CD4-positive, alpha-beta T cell treated with Interleukin-6 for 4 hours (primary cell): ENCODE data around the gene SMARCA1.

Source experiments
- DNase-seq: peaks from one replicate; pipeline ENCODE4 v3.0.0-alpha.2; 2020; ENCODE audit warnings: mixed read lengths

SMARCA1 gene

DNA sequence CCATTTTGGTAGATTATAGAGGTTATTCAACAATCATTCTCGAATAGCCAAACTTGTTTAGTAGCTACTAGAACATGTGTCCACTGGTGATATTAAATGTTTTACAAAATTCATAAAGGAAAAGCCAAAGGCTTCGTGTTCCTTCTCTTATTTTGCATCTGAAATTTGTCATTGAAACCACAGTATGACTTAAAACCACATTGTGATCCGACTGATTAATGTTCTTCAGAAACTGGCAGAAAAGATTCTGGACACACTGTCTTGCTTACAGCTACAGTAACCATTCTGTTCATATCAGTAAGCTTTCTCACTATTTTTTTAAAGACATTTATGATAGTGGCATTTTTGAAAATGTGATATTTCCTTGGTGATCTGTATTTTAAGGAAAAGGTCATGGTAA lies 2.6 kb upstream of the SMARCA1 start:
- no peak for DNase-seq

DNA sequence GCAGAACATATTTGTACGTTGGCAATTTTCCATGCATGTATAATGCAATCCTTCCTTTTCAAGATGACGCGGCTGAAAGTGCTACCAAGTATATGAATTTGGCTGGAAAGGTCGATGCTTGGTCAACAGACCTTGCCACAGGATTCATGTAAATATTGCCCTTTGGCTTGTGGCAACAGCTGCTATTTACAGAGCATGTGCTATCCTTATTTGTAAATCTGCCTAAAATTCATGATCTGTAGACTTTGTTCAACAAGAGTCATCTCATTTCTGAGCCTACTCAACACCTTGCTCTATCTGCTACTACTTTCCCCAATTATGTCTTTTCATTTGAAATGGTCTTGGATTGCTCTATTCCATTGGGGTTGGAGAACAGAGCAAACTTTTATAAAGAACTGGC lies 1.9 kb upstream of the SMARCA1 start:
- no peak for DNase-seq

DNA sequence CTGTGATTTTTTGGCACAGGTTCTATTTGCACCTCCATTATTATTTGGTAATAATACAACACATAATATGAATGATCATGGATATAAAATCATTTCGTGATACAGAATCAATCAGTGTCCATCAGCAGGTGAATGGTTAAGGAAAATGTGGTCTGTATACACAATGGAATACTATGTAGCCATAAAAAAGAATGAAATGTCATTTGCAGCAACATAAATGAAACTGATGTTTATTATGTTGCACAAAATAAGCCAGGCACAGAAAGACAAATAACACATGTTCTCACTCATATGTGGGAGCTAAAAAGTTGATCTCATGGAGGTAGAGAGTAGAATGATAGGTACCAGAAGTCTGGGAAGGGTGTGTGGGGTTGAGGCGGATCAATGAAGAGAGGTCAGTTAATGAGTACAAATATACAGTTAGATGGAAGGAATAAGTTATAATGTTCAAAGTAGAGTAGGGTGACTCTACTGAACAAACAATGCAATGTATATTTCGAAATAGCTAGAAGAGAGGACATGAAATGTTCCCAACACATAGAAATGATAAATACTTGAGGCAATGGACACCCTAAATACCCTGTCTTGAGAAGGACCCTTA lies 1.1 kb upstream of the SMARCA1 start:
- DNase-seq = no peak

DNA sequence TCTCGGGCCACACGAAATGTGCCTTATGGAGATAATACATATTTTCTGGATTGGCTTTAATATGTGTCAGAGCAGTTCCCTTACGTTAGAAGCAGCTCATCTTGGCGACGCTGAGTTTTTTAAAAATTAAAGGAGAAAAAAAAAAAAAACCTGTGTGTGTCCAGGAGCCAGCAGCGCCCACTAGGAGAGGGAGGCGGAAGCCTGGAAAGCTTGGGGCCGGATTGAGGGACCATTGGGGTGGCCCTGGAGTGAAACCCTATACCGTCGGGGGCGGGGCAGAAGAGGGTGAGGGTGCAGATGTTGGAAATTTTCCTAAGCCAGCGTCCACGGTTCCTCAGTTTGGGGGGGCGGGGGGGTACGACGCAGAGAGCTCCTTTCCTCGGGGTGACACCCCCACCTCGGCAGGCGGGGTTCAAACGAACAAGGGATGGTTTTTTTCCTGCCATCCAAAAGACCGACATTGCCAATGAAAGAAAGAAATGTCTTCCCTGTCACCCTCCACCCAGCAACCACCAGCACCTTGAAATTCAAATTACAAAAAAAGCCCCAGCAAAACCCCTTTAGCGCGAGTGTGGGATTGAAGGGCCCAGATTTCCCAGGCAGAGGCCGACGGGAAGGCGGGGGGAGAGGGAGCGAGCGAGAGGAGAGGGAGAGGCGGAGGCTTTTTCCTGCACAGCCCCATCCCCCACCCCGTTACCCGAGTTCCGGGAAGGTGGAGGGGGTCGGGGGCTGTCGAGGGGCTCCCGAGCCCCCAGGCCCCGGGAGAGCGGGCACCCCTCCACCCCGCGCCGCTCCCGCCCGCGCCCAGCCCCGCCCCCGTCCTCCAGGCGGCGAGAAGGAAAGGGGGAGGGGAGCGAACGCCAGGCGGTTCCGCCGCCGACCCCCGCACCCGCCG lies 859 bp downstream of the SMARCA1 start:
- peak; percentile 26 for DNase-seq

DNA sequence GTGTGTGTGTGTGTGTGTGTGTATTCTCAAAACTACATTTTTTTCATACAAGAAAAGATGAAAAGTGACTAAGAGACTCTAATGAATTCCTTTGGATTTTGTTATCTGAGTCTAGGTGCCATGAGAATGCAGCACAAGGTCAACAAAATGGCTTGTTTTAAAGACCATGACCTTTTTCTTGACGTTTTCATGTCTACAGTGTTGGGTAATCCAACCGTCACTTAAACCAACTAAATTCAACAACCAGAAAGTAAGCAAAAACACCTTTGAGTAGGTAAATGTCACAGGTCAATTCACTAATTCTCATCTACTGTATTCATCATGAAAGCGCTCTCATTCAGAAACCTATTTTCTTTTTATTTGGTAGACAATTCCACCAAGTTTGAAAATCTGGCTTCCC lies 3.1 kb downstream of the SMARCA1 start:
- no peak for DNase-seq

DNA sequence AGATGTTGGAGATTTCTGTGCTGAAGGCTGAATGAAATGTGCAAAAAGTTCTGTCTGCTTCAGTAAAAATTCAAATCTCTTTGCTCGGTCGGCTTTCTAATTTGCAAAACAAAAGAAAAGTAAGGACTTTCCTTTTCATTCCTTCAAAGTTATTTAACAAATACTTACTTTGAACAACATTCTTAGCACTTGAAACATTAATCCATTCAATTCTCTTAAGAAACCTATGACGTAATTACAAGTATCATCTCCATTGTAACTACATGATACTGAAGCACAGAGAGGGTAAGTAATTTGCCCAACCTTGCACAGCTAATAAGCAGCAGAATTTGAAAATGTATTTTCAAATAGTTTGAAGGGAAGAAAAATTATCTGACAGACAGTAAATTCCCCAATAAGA lies 6.9 kb downstream of the SMARCA1 start:
- DNase-seq = no peak

DNA sequence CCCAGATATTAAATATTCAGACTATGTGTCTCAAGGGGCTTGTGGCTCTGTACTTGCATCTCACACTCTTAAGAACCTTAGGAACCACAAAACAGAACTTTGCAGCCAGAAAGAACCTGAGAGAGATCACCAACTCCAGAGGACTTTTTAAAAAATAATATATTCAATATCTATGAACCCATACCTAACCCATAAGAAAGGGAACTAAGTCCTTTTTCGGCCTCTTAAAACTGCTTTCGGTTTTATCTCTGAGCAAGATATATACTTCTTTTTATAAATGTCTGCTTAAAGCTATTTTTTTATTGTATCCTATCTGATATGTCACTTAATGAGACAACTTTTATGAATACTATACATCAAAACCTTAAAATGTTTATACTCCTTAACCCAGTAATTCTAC lies 10.9 kb downstream of the SMARCA1 start:
- DNase-seq = no peak

DNA sequence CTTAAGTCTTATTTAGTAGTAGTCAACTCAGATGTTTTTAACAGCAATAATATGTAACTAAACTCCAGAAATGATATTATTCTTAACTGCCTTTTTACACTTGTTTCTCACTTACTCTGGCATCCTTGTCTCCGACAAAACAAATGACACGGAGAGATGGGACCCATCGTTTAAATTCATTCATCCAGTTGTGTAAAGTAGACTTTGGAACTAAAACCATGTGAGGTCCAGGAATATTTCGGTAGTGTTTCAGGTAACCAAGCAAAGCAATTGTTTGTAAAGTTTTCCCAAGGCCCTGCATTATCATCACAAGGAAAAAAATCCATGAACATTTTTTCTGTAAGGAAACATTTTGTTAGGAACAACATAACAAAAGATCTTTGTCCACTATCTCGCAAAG lies 11.6 kb downstream of the SMARCA1 start:
- DNase-seq = no peak

DNA sequence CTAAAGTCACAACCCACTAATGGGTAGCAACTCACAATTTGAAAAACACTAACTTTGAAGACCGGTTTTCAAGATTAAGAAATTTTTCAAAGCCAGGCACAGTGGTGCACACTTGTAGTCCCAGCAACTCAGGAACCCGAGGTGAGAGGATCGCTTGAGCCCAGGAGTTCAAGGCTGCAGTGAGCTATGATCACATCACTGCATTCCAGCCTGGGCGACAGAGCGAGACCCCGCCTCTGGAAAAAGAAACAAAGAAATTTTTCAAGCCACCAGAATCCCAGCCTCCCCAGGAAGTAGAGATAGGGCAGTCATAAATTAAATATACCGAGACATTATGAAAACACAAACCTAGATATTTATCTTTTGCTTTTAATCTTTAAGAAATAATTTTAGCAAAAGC lies 13.0 kb downstream of the SMARCA1 start:
- DNase-seq = no peak

DNA sequence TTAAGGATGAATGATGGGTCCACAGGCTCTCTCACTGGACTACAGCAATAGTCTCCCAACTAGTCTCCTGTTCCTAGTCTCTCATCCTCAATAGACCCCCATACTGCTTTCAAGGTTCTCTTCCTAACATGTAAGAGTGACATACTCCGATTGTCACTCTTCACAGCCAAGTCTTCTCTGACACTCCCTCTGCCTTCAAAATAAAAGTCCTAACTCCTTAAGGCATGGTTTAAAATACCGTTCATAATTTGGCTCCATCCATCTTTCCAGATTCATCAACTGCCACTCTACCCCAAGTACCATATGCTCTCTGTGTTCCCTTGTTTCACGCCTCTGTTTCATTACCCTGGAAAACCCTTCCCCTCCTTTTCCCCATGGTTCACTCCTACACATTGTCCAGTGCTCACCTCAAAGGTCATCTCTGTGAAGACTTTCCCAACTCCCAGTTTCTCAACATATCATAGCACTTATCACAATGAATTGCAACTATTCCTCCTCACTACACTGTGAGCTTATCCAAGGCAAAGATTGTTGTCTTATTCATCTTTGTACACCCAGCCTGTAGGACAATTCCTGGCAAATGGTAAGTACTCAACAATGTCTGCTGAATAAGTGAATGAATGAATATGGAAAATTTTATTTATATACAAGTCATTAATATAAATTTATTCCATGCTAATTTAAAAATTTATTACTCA lies 26.0 kb downstream of the SMARCA1 start:
- no peak for DNase-seq

DNA sequence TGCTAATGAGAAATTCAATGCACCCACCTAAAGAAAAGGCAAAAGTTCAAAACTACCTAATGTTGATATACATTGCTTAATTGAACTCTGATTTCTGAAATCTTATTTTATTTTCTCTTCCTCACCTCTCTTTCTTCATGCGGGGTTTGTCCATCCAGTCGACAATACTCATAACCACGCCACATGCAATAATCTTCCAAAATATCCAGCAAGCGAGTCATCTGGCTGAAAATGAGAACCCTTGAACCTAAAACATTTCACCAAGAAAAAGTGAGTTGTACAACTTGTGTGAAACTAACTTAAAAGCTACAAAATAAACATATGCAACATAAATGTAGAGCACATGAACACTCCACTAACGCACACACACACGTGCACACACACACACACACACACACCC lies 26.7 kb downstream of the SMARCA1 start:
- no peak for DNase-seq

DNA sequence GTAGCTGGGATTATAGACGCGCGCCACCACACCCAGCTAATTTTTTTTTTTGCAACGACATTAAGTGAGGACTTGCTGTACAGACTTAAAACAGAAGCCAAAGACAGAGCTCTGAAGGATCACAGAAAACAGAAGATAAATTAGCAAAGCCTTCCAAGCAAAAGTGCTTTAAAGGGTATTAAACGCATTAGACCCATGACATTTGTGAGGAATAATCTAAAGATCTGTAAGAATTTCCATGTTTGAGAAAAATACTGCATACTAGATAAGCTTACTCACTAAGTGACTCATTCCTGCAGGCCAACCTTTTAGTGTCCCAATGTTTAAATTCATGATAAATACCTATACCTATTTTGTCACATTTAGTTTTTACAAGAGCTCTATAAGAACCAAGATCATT lies 27.4 kb downstream of the SMARCA1 start:
- no peak for DNase-seq

DNA sequence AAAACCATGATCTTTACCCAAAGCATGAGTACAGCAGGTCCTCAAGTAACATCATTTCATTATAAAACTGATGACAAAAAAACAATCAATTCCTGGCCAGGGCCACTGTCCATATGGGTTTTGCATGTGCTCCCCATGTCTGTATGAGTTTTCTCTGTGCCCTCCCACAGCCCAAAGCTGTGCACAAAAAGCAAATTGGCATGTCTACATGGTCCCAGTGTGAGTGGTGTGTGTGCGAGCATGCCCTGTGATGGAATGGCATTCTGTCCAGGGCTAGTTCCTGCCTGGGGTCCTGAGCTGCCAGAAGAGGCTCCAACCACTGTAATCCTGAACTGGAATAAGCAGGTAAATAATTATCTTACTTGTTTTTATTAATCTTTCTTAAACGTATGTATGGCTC lies 28.4 kb downstream of the SMARCA1 start:
- DNase-seq = no peak

DNA sequence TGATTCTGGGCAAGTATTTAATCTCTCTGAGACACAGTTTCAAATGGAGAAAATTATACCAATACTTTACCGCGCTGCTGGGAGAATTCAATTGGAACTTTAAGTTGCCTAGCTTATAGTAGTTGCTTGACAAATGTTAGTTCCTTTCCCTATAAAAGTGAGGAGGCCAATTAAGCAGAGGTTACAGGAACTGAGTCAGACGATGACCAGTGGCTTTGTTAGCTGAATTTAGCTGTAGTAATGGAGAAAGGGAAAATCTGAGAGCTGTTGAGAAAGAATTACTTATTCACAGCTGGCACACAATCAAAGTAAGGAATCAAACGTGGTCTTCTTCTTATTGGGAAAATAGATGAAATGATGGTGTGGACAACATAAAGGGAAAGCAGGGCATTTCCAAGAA lies 29.6 kb downstream of the SMARCA1 start:
- DNase-seq = no peak

DNA sequence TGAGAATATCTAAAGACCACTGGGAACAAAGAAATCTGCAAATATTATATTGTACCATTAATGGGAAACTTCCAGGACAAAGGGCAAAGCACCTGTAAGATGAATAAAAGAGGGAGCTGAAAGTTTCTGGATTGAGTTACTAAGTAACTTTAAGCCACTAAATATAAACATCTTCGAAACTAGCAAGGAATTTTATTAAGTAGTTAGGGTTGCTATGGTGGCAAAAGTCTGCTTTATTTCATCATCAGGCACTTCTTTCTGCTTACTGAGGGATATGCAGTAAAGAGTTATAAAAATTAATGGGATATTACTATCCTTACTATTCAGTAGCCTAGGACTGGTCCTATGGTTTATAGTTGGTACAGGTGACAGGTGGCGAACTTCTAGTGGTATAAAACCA lies 33.0 kb downstream of the SMARCA1 start:
- DNase-seq = no peak

DNA sequence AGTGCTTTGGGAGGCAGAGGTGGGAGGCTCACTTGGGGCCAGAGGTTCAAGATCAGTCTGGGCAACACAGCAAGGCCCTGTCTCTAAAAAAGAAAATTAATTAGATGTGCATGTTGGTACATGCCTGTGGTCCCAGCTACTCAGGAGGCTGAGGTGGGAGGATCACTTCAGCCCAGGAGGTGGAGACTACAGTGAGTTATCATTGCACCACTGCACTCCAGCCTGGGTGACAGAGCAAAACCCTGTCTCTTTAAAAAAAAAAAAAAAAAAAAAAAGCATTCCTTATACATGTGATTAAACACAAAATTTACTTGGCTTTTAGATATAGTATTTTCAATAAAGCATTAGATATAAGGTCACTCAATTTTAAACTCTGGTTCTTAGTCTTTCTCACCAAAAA lies 34.9 kb downstream of the SMARCA1 start:
- DNase-seq = no peak

DNA sequence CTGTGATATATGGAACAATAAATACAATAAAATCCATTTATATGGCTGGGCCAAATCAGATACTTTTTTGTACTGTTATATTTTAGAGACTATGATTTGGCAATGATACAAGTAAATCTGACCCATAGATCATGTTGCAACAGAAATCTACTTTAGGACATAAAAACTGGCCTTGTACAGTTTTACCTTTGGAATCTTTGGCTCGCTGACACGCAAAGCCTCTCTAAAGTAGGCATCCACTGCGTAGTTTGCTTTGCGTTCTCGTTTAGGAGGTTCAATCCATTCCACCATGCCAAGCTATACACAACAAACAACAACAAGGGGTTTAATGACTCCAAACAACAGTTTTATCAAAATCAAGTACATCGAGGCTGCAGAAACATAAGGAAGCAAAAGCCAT lies 42.4 kb downstream of the SMARCA1 start:
- DNase-seq = no peak

DNA sequence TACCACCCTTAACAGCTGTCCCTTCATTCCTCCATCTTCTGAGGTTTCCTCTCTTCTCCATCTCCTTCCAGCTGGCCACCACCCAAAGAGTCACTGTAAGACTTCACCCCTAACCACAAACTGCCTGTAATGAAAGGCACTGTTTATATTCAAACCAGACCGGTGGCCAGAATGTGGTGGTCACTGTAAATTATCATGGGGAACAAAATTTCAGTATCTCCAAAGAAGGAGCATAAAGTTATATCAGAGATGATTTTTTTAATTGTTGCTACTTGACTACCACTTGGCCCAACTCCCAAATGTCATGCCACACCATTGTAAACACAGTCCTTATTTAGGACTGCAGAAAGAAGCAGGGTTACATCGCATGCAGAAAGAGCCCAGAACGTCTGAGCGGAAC lies 44.8 kb downstream of the SMARCA1 start:
- no peak for DNase-seq

DNA sequence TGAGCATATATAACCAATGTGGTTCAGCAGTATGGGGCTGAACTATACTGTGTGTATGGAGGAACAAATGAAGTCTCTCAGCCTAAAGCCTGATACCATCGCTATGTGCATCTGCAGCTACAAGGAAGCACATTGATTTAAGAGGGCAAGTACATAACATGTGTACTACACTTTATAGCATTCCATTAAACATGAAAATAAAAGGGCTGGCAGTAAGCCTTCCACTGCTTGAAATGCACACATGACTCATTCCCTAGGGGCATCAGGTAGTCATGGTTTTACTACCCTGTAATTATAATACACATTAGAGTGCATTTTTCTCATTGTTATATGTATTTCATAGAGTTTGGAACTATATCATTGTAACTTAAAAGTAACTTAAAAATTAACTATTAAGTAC lies 51.2 kb downstream of the SMARCA1 start:
- DNase-seq = no peak

DNA sequence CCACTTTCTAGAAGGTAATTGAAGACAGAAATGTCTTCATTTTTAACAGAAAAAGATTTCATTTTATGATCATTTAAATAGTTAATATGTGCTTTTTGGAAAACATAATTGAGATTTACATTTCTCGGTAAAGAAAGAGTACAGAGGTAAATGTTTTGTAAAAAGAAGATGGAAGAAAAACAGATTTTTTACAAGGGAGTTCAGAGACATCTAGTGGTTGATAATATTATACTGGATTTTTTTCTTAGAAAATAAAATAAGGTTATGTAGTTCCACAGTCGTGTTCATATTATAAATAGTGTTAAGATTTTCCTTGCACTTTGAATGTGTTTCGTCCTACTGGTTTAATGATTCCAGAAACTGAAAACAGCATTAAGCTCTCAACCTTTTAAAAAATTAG lies 60.6 kb downstream of the SMARCA1 start:
- DNase-seq = no peak

DNA sequence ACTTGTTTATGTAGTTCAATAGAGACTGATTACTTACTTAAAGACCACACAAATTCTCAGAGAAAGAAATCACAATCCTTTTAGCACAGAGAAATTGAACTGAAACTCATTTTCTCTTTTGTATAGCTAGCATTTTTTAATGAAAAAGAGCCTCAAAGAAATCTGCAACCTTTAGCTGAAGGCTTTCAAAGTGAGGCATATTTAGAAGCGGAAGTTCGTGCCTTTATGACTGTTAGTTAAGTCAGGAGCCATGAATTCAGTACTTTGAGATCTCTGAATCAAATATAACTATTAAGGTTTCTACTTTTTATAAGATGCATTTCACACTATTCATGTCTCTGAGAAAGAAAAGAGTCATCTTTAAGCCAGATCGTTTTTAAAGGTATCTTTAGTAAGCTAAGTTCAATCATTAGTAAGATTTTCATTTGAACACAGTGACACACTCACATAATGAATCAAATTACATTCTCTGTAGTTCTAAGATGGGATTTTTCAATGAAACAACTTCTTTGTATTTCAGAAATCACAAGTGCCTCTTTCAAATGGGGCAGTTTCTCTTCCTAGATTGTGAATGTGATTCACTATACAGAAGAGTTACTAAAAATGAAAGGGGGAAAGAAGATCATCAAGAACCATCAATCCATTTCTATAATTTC lies 61.4 kb downstream of the SMARCA1 start:
- DNase-seq = no peak

DNA sequence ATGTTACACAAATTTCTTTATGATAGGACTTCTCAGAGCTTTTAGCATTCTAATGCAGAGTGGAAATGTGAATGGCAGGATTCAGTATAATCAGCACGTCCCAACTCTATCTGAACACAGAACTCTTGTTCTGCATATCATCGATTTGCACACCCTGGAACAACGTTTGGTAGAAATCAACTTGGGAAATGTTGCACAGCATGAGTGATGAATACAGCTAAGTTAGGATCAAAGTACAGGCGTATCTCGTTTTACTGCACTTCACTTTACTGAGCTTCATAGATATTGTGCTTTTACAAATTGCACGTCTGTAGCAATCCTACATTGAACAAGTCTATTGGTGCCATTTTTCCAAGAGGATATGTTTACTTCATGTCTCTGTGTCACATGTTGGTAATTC lies 70.8 kb downstream of the SMARCA1 start:
- DNase-seq = no peak

DNA sequence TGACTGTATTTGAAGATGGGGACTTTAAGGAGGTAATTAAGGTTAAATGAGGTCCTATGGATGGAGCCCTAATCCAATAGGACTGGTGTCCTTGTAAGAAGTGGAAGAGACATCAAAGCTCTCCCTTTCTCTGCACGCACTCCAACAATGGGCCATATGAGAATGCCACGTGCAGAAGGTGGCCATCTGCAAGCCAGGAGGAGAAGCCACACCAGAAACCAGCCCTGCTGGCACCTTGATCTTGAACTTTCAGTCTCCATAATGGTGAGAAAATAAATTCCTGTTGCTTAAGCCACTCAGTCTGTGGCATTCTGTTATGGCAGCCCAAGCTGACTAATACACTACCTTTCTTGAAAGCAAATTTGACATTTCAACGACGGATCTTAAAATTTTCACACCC lies 73.2 kb downstream of the SMARCA1 start:
- DNase-seq = no peak

DNA sequence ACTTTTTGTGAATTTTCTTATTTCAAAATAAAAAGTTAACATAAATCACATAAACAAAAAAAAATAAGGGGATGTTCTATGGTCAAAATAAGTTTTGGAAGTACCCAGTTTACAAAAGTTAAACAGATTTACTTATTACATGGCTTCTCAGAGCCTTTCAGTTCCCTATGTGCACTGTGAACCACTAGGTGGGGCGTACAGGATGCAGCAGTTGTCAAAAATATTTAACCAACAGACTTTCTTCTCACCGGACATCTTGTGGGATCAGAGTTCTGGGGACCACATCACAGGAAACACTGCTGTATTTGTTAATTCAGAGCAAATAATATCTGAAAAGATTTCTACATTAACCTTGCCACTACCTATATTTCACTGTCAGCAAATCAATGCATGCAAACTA lies 74.1 kb downstream of the SMARCA1 start:
- DNase-seq = no peak
